Stomach (tissue), 9 donors: Measurements from ENCODE around the gene ANOS1. TPM values are rescaled to one million over a fixed set of nuclear protein-coding genes. Genes with fewer than 3 reads are reported as not detected.
"Not testable (repeated sequence)": the region's sequence is repeated elsewhere in the genome, so short reads cannot be mapped to it uniquely, and the experiment has no call there.

Source experiments
- DNase-seq, 2 donors: peaks; one replicate each; pipeline versions ENCODE4 v3.0.0 to v3.0.0-alpha.2; 2013 to 2019
- H3K27ac ChIP-seq, 5 donors: fragments of 200-600 bp in 4 of 5; sonication (generic) in 4 of 5; one replicate each; pipeline ENCODE4 v1.5.1; 2013 to 2019; ENCODE audit warnings: mild to moderate bottlenecking in 1 of 5, moderate library complexity in 1 of 5
- H3K27me3 ChIP-seq, 3 donors: fragments of 200-600 bp; sonication (generic); one replicate each; pipeline ENCODE4 v1.5.1; 2017 to 2019; ENCODE audit warnings: mixed run types in 1 of 3
- H3K36me3 ChIP-seq, 4 donors: fragments of 200-600 bp; sonication (generic); 1 replicate in 3 of 4; 2 replicates in 1 of 4; pipeline ENCODE4 v1.5.1; 2016 to 2019
- H3K4me1 ChIP-seq, 4 donors: fragments of 200-600 bp; sonication (generic); one replicate each; pipeline ENCODE4 v1.5.1; 2016 to 2019
- H3K4me3 ChIP-seq, 4 donors: fragments of 200-600 bp; sonication (generic) in 3 of 4; one replicate each; pipeline ENCODE4 v1.5.1; 2016 to 2019; ENCODE audit warnings: mild to moderate bottlenecking in 1 of 4
- H3K9me3 ChIP-seq, 4 donors: fragments of 200-600 bp; sonication (generic); one replicate each; pipeline ENCODE4 v1.5.1; 2016 to 2019
- EP300 ChIP-seq: sonication (generic); formaldehyde crosslinking; IDR thresholded peaks from one replicate; pipeline ENCODE4 v1.6.1; 2017; ENCODE audit warnings: antibody characterized with exemption
- POLR2A ChIP-seq, 4 donors: fragments of 450-650 bp; IDR thresholded peaks; one replicate each; pipeline ENCODE4 v1.6.1; 2016; ENCODE audit warnings: antibody characterized with exemption in 4 of 4, control low read depth in 2 of 4, mild to moderate bottlenecking in 1 of 4, moderate library complexity in 1 of 4
- POLR2AphosphoS5 ChIP-seq, 3 donors: sonication (generic); formaldehyde crosslinking; IDR thresholded peaks; one replicate each; pipeline ENCODE4 v1.6.1; 2016; ENCODE audit warnings: antibody characterized with exemption in 3 of 3
- WGBS, 5 donors: extraction: QIAGEN DNeasy Blood & Tissue Kit in 3 of 5; methylation state at CpG; one replicate each; pipeline versions ENCODE4 v1.1.5 to v1.1.7; 2013 to 2018; 5-methylcytosine and 5-hydroxymethylcytosine counted together
- intact Hi-C: fragments of 100-400 bp; cut with DNase I; formaldehyde crosslinking; loops from one replicate; pipeline ENCODE4 v1.15.1; 2023; ENCODE audit warnings: low total_unique reads
- polyA plus RNA-seq, 3 donors: library from polyadenylated mRNA; stranded (reverse); fragments of 200-250 nt; gene quantifications; one replicate each; pipeline ENCODE4 v1.2.3, GENCODE V29; 2013
- total RNA-seq, 5 donors: library from RNA; depleted of rRNA; stranded (reverse); fragments of >200 nt; gene quantifications; one replicate each; pipeline versions ENCODE4 v1.1.0 to v1.2.3, GENCODE V29; 2014 to 2016
- TF ChIP-seq, protein P1 (sequence below), 7 experiments: fragments of 450-650 bp in 4 of 7; fragments of 200-600 bp in 3 of 7; sonication (generic) in 3 of 7; IDR thresholded peaks; one replicate each; pipeline ENCODE4 v1.5.1; 2016 to 2019; ENCODE audit warnings: antibody characterized with exemption in 7 of 7, control low read depth in 2 of 7, mild to moderate bottlenecking in 1 of 7
- donor health status: healthy with polysubstance abuse.
- donor health status: Bipolar disorder and iron deficiency.
- donor health status: healthy.

ANOS1 gene
- total and polyA plus RNA-seq, 8 donors, result 0.12 to 10.8 (median 1.8) TPM; not detected in 3

DNA sequence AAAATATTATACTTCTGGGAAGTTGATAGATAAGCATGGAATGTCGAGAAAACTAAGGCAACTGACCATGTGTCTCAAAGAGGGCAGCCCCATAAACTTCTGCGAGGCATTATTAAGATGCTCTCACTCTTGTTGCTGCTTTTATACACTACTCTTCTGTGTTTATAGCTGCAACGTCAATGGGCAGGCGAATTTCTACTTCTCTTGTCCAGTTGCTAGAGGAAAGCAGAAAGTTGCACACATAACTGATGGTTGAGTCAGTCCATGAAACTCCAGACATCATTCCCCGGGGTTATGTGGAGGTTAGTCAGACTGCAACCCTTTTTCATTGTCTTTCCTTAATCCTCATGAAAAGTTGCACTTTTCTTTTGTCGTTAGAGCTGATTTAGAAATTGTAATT is 227.5 kb downstream of the ANOS1 start:
- Histone ChIP-seq H3K27me3 (no peaks in the 10 kb centered on the region), H3K9me3 (no peaks in the 10 kb centered on the region), H3K4me3 (no peak overlapping the region), H3K4me1 (no peaks in the 10 kb centered on the region), H3K27ac (no peak overlapping the region), H3K36me3 (no peaks in the 10 kb centered on the region)
- DNase-seq, result peak in 1 of 2 donors; percentile 14
- 52 to 76% (median 69%) methylated on average over 6 of the region's 6 CpGs for WGBS, 5 donors
- TF ChIP-seq POLR2AphosphoS5 (IDR thresholded peaks at IDR 0.05) (no peak), EP300 (no peak), POLR2A (IDR thresholded peaks at IDR 0.05) (no peak)
- TF ChIP-seq, protein P1, sequence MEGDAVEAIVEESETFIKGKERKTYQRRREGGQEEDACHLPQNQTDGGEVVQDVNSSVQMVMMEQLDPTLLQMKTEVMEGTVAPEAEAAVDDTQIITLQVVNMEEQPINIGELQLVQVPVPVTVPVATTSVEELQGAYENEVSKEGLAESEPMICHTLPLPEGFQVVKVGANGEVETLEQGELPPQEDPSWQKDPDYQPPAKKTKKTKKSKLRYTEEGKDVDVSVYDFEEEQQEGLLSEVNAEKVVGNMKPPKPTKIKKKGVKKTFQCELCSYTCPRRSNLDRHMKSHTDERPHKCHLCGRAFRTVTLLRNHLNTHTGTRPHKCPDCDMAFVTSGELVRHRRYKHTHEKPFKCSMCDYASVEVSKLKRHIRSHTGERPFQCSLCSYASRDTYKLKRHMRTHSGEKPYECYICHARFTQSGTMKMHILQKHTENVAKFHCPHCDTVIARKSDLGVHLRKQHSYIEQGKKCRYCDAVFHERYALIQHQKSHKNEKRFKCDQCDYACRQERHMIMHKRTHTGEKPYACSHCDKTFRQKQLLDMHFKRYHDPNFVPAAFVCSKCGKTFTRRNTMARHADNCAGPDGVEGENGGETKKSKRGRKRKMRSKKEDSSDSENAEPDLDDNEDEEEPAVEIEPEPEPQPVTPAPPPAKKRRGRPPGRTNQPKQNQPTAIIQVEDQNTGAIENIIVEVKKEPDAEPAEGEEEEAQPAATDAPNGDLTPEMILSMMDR (IDR thresholded peaks at IDR 0.05), result no peak
- intact Hi-C loops, result no loop called here

DNA sequence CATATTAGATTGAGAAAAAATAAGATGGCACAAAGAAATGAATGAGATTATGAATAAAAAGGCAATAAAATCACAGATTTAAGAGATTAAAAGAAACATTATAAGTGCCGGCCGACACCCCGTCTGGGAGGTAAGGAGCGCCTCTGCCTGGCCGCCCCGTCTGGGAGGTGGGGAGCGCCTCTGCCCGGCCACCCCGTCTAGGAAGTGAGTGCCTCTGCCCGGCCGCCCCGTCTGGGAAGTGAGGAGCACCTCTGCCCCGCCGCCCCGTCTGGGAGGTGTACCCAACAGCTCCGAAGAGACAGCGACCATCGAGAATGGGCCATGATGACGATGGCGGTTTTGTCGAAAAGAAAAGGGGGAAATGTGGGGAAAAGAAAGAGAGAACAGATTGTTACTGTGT is 229.8 kb downstream of the ANOS1 start:
- intact Hi-C loops, H3K36me3 ChIP-seq, H3K4me1 ChIP-seq, H3K27ac ChIP-seq, H3K9me3 ChIP-seq, H3K4me3 ChIP-seq, H3K27me3 ChIP-seq, DNase-seq: not testable (repeated sequence)
- WGBS, 5 donors, result 93 to 98% (median 94%) methylated on average over 12 to 21 of the region's 21 CpGs

DNA sequence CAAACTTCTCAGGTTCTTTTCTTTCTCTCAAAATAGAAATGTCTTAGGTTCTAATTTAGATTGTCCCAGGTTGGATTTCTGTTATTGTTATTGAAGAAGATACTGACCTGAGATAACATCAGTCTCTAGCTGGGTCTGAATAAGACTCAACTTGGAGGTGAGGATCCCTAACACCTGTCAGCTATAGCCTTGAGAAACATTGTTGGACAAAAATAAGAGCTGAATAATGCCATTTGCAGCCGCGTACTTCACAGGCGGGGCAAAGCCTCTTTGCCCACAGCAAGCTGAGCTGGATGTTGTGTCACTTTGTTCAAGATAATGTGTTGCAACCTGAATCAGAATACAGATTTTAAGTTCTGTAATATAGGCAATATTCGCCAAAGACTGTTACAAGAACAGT is 231.7 kb downstream of the ANOS1 start:
- TF ChIP-seq, protein P1 (IDR thresholded peaks at IDR 0.05), result no peak
- TF ChIP-seq EP300, result no peak
- no peak for TF ChIP-seq POLR2AphosphoS5 (IDR thresholded peaks at IDR 0.05)
- TF ChIP-seq POLR2A (IDR thresholded peaks at IDR 0.05), result no peak
- Histone ChIP-seq H3K27me3 (no peaks in the 10 kb centered on the region), H3K4me3 (no peak overlapping the region), H3K4me1 (no peaks in the 10 kb centered on the region), H3K36me3 (no peaks in the 10 kb centered on the region), H3K9me3 (no peaks in the 10 kb centered on the region), H3K27ac (no peak overlapping the region)
- no peak for DNase-seq
- intact Hi-C loops, result no loop called here
- 90 to 97% (median 94%) methylated on average over 4 of the region's 4 CpGs for WGBS, 5 donors

DNA sequence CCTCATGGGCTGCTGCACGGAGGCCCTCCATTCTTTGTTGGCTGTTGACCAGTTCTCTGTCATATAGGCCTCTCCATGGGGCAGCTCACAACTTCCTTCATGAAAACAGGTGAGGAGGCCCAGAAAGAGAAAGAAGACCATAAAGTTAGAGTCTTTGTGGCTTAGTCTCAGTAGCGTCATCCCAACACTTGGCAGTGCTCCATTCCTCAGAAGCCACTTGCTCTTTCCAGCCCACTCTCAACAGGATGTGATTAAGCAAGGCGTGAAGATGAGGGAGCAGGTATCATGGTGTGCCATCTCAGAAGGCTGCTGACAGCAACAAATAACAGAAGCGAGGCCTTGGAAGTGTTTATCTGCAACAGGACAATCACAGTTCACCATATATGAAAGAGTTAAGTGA is 236.9 kb downstream of the ANOS1 start:
- H3K36me3 ChIP-seq, H3K4me1 ChIP-seq, H3K9me3 ChIP-seq, intact Hi-C loops, H3K27ac ChIP-seq, DNase-seq, H3K27me3 ChIP-seq, H3K4me3 ChIP-seq: not testable (repeated sequence)
- WGBS, 5 donors, result 69 to 87% (median 74%) methylated on average over 4 of the region's 4 CpGs

DNA sequence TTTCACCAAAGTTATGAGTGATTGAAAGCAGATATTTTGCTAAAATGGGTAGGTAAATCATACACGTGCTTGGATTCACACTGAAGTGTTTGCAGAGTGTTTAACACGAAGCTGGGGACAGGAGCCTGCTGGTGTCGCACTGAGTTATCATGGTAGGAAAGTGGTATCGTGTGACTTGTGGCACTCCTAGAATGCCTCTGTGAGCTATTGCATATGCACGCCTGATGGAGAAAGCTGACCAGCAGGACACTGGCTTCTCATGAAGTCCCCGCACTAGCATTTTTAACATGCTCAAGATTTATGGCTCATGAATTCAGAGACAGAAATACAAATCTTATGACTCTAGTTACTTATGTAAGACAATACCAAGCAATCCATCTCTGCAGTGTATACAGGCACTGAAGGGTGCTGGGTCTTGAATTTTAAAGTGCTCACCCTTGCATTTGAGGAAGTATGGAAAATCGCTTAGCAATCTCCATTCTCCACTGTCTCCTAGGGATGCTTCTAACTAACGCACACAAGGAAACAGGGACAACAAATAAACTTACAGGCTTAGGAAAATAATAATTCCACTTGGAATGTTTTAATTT is 247.5 kb downstream of the ANOS1 start:
- TF ChIP-seq, protein P1 (IDR thresholded peaks at IDR 0.05), result no peak
- TF ChIP-seq POLR2AphosphoS5 (IDR thresholded peaks at IDR 0.05) (no peak), EP300 (no peak), POLR2A (IDR thresholded peaks at IDR 0.05) (no peak)
- intact Hi-C loops, result no loop called here
- WGBS, 5 donors, result 67 to 73% (median 69%) methylated on average over 7 to 8 of the region's 8 CpGs

More for the DNA sequence above, 247.5 kb downstream of the ANOS1 start:
- Histone ChIP-seq H3K27me3 (no peaks in the 10 kb centered on the region), H3K36me3 (no peaks in the 10 kb centered on the region), H3K4me3 (no peak overlapping the region), H3K4me1 (no peaks in the 10 kb centered on the region), H3K27ac (no peak overlapping the region), H3K9me3 (no peaks in the 10 kb centered on the region)
- DNase-seq, result no peak

Other genes starting within 250 kb of the ANOS1 start
- gene FAM9A, start 69.2 kb upstream of the ANOS1 start, total RNA-seq, result not detected
- not detected for gene FAM9A, start 69.2 kb upstream of the ANOS1 start, polyA plus RNA-seq